Measurements from ENCODE around the gene SLC35B3.
"Not testable (repeated sequence)": the region's sequence is repeated elsewhere in the genome, so short reads cannot be mapped to it uniquely, and the experiment has no call there.

The SLC35B3 gene

DNA sequence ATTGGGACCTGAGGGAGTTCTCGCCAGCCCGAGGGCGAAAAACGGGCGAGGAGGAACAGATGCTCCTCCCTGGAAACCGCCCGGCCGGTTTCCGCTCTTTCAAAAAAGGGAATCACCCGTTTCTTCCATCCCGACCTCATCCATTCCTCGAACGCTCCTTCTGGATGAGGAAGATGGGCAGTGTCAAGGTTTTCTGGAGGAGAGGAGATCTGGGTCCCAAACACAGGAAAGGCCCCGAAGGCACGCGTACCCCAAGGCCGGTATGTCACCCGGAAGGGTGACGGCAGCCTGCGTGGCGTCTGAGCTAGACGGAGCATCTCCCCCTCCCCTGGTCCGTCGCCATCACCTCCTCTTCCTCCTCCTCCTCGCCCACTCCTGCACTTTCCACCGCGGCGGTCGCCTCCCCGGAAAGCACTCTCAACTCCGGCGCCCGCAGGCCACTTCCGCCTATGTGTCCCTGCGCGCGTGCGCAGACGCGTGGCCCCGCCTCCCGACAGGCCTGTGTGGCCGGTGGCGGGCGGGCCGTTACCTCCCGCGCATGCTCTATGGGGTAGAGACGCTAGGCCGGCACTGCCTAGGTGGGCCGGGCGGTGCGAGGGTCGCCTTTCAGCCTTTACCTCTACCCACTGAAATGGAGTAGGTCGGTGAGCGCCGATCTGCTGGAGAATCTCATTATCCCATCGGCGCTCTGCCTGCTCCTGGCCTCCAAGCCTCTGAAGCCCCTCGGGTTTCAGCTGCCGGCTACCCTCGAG lies at the start of gene SLC35B3:
Gene SLC35B3, minus strand, starts transcription at position 453 of the 752 bp plus-strand sequence.
- DNase-seq: peak; percentile 34

- DNase-seq: no peak
Observed at GRCh38 chr6:8483650-8484049, 48.3 kb upstream of the SLC35B3 start.

DNA sequence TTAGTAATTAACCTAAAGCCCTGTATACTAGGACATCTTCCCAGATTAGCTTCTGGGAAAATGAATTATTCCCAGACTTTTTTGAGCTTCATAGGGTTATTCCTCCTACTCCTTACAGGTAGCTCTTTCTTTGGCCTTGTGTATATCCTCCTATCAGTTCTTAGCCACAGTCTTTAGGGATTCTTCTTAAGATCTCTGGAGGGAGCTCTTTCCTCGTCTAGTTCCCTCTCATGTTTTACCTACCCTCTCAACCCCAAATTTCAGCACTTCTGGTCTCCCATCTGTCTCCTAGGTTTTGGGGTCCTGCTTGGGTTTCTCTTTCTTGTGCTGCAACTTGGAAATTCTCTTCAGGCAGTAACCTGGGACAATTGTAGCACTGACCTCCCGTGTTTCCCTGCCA lies 46.4 kb upstream of the SLC35B3 start:
- no peak for DNase-seq

DNA sequence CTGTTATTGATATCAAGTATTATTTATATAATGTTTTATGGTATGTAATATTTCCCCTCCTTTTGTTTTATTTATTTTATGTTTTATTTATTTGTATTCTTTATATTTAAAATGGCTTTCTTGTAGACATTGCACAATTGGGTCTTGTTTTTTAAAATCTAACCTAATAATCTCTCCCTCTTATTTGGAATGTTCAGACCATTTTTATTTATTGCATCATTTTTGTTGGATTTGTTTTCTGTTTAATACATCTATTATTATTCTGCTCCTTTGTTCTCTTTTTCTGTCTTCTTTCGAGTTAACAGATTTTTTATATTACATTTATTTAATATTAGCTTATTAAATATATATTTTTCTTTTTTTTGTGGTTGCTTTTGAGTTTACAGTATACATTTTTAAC lies 43.1 kb upstream of the SLC35B3 start:
- no peak for DNase-seq

GRCh38 chr6:8476656-8477055 lies 41.3 kb upstream of the SLC35B3 start:
- DNase-seq: no peak

DNA sequence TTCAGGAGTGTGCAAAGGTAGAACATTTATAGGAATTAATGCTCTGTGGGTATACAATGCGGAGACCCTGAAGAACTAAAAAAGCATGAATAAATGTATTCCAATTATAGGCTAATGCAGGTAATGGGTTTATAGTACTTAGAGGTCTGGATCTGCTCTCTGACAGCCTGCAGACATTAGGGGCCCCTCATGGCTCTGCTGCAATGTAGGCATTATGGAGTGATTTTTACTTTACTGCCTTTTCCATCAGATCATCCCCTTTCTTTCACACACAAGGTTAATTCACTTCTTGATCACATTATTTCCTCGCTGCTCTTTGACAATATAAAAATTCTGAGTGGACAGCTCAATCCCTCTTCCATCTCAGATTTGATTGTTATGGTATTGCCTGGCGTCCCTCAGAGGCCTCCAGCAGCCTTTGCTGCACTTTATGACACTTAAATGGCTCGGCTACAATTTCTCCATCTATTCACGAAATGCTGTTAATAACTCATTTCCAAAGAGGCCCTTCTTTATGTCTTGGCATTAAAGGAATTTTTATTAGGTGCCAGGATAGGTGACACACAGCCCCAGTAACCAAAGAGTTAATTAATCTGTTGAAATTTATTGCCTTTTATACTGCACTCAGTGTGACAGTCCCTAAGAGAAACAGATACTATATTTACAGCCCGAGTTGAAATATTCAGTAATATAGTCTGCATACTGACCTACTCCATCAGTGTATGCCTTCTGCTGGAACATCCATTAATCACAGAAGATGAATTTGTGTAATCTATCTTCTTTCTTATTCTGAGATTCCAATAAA lies 33.4 kb upstream of the SLC35B3 start:
- DNase-seq: no peak

DNA sequence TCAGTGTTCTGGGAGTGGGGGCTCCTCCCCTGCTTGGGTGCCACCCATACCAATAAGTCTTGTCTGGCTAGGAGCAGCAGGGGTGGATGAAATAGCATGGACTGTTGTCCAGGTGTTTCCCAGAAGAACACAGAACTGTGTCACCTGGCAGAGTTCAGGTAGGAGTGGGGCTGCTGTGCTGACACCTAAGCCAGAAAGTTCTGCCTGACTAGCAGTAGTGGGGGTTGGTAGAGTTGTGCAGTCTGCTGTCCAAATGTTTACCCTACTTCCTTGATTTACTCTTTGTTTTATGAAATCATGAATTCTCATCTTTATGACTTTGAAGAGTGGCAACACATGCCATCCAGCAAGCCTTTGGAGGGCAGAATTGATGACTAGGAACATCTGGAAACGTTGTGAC lies 27.3 kb upstream of the SLC35B3 start:
- DNase-seq: no peak

- DNase-seq: no peak
Observed at GRCh38 chr6:8462169-8462568, 26.8 kb upstream of the SLC35B3 start.

DNA sequence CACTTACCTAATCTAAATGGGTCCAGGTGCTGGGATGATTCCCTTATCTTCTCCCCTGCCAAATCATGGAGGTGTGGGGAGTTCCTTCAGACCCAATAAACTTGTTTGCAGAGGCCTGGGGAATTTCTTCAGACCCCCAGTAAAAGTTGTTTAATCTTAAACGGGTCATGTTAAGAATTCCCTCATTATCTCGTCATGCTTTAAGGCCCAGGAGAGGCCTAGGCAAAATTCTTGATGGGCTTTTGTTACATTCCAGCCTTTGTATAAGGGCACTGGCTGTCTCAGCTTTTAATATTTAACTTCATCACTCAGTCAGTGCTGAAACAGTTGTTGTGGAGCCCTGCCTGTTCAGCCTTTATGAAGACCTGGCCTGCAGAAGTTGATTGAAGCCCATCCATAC lies 11.0 kb upstream of the SLC35B3 start:
- no peak for DNase-seq

DNA sequence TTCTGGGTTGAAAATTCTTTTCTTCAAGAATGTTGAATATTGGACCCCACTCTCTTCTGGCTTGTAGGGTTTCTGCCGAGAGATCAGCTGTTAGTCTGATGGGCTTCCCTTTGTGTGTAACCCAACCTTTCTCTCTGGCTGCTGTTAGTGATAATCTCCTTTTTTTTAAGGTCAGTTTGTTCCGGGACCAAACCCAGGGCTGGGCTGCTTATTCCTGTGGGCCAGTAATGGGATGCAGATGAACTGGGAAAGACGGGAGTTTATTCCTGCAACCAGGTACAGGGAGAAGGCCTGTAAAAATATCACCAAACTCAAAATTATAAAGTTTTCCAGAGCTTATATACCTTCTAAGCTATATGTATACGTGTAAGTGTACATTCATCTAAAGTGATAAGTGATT lies 10.6 kb upstream of the SLC35B3 start:
- DNase-seq: not testable (repeated sequence)

- DNase-seq: no peak
Observed at GRCh38 chr6:8442150-8442549, 6.8 kb upstream of the SLC35B3 start.

GRCh38 chr6:8441452-8441851 lies 6.1 kb upstream of the SLC35B3 start:
- no peak for DNase-seq

DNA sequence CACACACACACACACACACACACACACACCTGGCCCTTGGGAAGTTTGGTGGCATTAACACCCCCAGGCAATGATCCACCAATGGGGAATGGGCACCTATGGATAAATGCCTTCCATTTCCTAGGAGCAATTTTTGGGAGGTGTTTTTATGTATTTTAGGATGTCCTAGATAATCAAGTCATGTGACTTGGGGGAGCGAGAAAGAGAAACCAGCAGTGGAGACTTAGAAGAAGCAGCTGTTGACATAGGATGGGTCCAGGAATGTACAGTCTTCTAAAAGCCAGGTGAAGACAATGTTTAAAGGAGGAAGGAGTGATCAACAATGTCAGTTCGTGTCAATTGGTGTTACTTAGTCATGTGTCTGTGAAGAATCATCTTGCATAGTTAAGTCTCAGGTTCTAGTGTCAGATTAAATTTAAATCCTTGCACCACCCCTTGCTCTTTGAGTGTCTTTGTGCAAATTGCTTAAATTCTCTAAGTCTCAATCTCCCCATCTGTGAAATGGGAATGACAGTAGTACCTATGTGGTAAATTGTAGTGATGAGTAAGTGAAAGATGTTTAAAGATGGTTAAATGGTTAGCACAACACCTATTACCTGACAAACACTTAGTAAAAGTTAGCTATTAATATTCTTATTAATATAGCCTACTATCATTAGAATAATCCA lies 4.4 kb upstream of the SLC35B3 start:
- no peak for DNase-seq

DNA sequence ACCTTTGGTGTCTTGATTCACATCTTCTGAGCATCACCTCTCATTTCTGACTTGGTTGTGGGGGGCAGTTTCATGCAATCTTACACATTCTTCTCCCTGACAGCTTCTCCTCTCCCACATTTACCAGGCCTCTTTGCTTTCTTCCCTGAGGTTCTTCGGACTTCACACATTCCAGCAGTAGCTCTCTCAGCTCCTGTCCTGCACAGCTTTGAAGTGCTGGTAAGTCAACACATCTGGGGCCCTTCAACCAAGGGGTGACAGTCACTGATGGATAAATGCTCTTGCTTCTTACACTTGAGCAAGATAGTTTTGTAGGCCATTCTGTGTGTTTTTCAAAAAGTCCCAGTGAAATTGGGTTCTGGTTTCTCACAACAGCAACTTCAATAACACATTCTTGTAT lies 2.5 kb upstream of the SLC35B3 start:
- no peak for DNase-seq

GRCh38 chr6:8436966-8437365 lies 1.6 kb upstream of the SLC35B3 start:
- no peak for DNase-seq

DNA sequence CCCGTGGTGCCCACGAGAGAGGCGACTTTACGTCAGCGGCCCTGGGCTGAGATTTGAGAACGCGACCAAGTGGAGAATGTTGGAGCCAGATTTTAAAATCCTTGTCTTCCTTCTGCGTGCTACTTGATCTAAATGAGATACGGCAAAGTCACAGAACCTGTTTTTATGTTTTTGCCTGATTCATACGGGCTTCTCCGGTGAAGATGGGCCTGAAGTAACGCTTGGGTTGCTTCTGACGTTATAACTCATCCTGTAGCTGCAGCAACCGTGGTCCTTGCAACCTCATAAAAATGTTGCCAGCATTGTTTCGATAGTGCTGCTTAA lies 462 bp upstream of the SLC35B3 start:
- DNase-seq: no peak

DNA sequence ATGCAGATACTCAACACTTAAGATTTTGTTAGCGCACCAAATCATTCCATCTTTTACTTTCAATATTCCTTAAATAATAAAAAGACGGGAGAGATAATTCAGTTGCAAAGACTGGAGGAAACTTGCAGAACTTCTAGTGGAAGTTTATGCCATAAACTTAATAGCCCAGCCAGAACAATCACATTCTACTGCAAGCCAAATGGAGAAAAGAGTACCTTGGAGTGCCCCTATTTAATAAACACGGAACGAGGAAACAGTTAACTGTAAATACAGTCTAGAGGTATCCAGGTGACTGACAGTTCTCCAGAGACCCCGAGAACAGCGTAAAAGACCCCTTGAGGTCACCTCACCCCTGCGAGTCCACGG lies 635 bp downstream of the SLC35B3 start:
- DNase-seq: no peak

DNA sequence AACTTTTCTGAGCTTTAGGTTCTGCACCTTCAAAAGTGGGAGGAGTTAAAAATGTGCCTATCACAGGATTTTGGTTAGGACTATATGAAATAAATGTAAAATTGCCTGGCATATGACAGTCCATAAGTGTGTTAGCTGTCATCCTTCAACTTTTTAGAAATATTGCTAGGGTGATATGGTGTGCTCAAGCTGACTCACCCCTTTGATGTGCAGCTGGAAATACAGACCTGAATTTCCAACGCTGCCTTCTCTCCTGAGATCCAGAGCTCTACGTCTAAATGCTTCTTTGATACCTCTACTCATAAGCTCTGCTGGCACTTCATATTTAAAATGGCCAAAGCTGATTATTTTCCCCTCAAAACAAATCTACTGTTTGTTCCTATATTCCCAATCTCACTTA lies 2.7 kb downstream of the SLC35B3 start:
- no peak for DNase-seq

DNA sequence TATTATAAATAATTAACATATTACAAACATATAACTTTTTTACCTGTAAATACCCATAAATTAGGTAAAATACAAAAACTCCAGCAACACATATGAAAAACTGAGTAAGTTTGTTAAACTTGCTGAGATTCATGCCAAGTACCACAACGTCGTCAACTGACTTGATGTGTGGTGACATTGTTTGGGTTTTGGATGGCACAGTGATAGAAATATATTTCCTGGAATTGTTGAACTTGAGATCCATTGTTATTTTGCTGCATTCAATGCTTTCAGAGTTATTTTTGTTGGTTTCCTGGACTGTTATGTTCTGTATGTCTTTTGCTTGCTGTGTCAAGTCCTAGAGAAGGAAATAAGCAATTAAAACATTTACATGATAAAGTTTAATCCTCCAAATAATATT lies 5.5 kb downstream of the SLC35B3 start:
- no peak for DNase-seq

DNA sequence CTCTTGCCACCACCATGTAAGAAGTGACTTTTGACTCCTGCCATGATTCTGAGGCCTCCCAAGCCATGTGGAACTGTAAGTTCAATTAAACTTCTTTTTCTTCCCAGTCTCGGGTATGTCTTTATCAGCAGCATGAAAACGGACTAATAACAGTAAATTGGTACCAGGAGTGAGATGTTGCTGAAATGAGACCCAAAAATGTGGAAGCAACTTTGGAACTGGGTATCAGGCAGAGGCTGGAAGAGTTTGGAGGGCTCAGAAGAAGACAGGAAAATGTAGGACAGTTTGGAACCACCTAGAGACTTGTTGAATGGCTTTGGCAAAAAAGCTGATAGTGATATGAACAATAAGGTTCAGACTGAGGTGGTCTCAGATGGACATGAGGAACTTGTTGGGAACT lies 8.8 kb downstream of the SLC35B3 start:
- not testable (repeated sequence) for DNase-seq

DNA sequence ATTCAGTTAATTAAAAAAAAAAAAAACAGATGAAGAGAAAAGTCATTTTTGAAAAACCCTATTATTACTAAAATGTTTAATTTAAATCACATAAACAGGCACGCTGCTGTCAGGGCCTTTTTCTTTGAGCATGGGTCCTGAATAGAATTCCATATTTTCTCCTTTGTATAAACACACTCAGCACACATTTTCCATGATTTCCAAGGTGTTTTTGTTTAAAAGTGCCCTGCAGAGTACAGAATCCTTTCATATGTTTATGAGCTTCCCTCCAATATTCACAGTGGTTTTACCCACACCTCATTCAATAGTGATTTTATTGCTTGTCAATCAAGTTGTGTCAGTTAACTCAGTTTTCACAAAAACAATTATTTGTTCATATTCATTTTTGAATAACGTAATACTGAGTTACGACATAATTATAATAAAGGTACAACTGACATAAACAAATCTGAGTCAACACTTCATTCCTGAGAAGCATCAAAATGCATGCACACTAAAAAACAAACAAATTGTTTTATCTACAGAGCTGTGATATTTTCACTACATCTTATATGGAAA lies 15.2 kb downstream of the SLC35B3 start:
- no peak for DNase-seq

DNA sequence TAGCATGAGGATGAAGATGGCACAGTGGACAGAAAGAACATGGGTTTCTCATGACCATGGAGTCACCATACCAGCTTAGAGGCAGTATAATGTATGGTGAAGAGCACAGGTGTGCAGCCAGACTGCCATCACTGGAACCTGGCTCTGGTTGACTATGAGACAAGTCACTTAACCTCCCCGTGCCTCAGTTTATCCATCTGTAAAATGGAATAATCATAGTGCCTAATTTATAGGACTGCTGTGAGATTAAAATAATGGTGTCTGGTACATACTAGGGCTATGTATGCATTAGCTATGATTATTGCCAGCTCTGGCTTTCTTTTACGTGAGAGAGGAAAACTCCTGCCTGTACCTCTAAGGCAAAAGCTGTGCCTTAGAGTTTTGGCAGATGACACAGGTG lies 19.4 kb downstream of the SLC35B3 start:
- DNase-seq: no peak

DNA sequence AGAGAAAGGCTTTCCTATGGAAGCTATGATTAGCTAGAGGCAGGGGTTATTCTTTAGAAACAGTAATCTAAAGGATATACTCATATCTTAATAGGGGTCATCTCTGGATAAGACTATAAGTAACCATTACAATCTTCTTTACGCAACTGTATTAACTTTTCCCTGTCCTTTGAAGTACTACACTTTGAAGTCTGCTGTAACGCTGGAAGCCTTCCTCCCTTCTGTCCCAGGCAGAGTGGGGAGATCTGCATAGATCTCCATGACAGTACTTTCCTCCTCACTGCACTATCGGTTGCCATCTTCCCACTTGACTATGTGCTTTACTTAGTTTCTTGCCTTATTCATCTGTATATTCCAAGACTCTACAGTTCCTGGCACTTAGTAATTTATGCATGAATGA lies 20.1 kb downstream of the SLC35B3 start:
- no peak for DNase-seq

GRCh38 chr6:8414844-8415243 lies 20.5 kb downstream of the SLC35B3 start:
- no peak for DNase-seq
